Stimulated activated CD8-positive, alpha-beta memory T cell treated with anti-CD3 and anti-CD28 coated beads, Interleukin-15, amount 100 ng/mL, for 24 hours (primary cell): ENCODE data around the gene RGS17.
"Not testable (repeated sequence)": the region's sequence is repeated elsewhere in the genome, so short reads cannot be mapped to it uniquely, and the experiment has no call there.

Experiments used
- DNase-seq: peaks from one replicate; pipeline ENCODE4 v3.0.0-alpha.2; 2020; ENCODE audit warnings: low read depth

Gene RGS17

GRCh38 chr6:153125032-153125431 is 6.0 kb downstream of the RGS17 start:
- DNase-seq = no peak

- DNase-seq = no peak
These were observed 7.3 kb downstream of the RGS17 start for GRCh38 chr6:153123801-153124200.

DNA sequence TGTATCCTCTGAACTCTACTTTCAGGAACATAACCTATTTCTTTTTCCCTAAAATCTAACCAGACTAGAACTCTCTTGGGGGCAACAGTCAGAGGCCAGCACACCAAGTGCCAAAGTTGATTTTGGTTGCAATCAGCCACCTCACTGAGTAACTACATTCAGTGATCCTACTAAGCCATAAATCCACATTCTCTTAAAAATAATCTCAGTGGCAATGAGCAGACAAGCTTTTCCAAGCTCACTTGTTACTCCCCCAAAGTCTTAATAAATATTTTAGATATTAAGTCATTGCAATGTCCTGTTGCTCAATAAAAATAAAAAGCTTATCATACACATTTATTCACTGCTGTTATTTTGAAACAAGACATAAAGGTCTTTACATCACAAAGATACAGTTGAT is 9.8 kb downstream of the RGS17 start:
- no peak for DNase-seq

DNA sequence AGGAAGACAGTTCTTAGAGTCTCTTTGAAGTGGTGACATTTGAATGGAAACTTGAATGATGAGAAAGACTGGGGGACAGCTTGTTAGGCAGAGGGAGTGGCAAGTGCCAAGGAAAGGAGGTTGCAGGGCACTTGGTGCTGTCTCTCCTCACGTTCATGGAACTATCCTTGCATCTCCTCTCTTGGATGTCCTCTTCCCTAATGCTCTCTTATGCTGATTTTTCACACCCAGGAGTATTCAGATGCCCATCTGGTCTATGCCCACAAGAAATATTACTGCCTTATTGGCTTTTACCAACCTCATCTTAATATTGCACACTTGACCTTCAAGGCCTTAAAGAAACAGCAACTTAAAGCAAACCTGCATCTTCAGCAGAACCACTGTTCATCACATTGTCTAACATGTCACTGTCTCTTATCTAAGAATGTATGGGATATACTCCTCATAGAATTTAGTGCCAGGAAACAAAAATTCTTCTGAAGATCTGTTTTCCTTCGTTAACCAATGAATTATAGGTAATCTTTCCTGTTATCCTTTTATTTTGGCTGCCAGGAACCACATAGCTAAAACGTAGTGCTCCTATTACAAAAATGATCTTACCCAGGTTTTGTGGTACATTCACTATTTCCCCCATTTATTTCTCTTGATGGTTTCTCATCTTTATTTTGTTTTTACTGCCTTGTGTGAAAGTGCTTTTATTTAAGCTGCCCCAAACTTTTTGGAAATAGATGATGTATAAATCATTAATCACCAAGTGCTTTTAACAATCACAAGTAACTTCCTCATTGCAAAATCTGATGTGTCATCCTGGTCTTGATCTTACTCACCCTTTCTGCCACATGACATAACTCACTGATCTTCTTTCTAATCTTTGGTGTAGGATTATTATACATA is 12.8 kb downstream of the RGS17 start:
- no peak for DNase-seq

GRCh38 chr6:153111082-153111481 is 20.0 kb downstream of the RGS17 start:
- DNase-seq = not testable (repeated sequence)

DNA sequence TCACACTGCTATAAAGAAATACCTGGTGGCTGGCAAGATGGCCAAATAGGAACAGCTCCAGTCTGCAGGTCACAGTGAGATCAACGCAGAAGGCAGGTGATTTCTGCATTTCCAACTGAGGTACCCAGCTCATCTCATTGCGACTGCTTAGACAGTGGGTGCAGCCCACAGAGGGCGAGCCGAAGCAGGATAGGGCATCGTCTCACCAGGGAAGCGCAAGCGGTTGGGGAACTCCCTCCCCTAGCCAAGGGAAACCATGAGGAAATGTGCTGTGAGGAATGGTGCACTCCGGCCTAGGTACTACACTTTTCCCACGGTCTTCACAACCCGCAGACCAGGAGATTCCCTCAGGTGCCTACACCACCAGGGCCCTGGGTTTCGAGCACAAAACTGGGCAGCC is 20.5 kb downstream of the RGS17 start:
- not testable (repeated sequence) for DNase-seq

- DNase-seq = no peak
These were observed 22.8 kb downstream of the RGS17 start for GRCh38 chr6:153108315-153108714.

DNA sequence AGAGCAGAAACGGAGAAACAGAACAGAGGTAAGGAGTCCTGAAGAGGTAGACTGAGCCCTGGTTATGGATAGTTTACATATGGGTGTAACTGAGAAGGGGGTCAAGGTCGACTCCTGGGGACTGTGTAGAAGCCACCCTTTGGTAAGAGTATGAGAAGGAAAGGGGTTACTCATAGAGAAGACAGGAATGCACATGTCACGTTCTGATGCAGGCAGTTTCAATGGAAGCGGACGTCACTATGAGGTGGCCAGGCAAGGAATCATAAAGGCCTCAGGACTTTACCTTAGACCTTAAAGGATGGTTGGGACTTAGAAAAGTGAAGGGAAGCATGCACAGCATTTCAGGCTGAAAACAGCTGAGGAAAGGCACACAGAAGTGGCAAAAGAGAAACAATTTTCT is 25.1 kb downstream of the RGS17 start:
- DNase-seq = no peak

GRCh38 chr6:153104220-153104619 is 26.9 kb downstream of the RGS17 start:
- DNase-seq = no peak

GRCh38 chr6:153103319-153103655 is 27.8 kb downstream of the RGS17 start:
- DNase-seq = no peak

DNA sequence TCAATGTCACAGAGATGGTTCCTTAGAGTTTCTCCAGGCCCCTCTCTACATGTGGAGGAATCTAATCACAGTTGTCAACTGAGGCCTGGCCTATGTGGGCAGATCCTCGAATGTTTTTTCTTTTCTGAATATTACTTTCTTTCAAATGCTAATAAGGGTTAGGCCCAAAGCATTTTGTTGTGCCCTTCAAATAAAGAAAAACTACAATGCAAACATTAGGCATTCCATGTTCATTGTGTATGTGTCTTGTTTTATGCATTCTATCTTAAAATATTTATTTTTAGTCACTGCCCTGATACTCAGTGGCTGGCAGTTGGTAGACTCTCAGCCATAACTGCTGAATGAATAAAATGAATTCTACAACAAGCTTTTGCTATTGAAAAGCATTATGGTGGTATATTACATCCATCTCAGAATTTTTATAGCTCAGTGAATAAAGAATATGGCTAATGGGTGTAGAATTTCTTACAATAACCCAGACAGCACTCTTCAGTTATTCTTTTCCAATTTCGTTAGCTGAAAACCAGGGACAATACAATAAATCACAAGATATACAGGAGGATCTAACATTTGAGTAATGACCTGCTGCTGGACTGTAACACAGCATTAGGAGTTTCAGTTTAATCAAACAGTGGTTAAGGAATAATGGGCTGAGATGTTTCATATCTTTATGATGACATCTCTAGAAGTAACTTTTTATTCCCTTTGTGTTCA is 28.3 kb downstream of the RGS17 start:
- no peak for DNase-seq

DNA sequence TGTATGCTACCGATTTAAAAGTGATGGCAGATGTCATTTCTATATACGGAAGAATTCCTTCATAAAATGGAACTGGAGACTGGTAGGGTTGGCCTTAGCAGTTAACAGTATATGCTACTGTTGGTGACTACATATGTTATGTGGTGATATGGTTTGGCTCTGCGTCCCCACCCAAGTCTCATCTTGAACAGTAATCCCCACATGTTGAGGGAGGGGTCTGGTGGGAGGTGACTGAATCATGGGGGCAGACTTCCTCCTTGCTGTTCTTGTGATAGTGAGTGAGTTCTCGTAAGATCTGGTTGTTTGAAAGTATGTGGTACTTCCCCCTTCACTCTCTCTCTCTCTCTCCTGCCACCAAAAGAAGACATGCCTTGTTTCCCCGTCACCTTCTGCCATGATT is 29.6 kb downstream of the RGS17 start:
- no peak for DNase-seq

- DNase-seq = no peak
These were observed 31.4 kb downstream of the RGS17 start for GRCh38 chr6:153099636-153100035.

DNA sequence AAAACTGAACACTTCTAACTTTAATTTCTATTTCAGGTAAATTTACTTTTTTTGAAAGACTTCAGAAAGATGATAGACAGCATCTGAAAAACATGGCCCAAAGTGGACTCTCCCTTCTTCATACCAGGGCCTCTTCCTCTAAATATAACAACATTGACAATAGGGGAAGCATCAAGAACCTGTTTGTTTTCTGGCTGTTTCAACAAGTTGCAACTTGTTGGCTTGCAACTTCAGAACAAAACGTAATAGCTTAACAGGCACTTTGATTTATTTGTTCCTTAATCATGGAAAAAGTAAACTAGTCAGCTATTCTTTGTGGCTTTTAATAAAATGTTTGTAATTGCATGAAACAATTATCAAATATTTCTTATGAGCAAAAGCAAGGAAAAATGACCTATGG is 34.3 kb downstream of the RGS17 start:
- no peak for DNase-seq

GRCh38 chr6:153096031-153096430 is 35.1 kb downstream of the RGS17 start:
- no peak for DNase-seq

DNA sequence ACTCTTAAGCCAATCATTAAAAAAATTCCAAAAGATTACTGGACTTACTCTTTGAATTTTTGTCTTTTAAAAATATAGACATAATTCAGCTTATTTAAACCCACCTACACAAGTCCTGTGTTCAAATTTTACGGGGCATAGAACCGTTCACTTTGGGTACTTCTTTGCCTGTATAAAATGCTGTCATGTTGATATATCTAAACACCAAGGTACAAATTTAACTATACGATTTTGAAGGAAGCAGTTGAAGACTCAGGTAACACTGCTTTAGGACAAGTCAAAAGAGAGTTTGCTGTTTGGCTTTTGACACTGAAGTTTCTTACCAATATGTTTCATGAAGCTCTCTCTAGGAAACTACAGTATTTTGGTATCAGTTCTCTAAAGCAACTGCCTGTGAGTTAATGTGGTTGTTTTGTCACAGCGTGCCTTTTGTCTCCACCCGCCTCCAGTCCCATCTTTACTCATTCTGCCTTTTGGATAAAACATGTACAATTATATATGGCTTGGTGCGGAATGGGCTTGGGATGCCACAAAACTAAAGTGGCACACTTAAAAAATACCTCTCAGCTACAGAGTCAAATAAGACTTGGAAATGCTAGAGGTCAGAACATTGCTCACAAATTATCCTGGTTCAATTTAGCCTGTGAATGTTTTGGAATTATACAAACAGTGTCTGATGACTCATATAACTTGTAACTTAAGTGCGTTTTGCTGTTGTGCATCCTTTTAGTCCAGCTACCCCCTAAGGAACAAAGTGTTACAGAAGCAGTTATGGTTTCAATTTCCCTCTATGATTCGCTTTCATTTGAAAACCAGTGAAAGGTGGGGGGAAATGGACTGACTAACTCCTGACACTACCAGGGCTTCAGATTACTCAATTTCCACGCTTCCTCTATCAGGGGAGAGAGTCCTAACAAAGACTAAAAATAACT is 38.7 kb downstream of the RGS17 start:
- DNase-seq = no peak

DNA sequence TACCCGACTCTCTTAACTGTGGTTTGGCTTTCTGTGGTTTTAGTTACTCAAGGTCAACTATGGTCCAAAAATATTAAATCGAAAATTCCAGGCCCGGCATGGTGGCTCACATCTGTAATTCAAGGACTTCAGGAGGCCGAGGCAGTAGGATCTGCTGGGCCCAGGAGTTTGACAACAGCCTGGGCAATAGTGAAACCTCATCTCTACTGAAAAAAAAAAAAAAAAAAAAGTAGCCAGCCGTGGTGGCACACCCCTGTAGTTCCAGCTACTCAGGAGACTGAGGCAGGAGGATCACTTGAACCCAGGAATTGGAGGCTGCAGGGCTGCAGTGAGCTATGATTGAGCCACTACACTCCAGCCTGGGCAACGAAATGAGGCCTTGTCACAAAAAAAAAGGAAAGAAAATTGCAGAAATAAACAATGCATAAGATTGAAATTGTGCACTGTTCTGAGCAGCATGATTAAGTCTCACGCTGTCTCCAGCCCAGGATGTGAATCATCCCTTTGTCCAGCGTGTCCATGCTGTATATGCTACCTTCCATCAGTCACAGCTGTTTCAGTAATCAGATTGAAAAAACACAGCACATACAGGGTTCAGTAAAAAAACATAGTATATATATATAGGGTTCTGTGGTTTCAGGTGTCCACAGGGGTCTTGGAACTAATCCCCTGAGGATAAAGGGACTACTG is 40.7 kb downstream of the RGS17 start:
- no peak for DNase-seq

- DNase-seq = no peak
These were observed 42.3 kb downstream of the RGS17 start for GRCh38 chr6:153088796-153089195.

GRCh38 chr6:153087436-153087835 is 43.6 kb downstream of the RGS17 start:
- DNase-seq = no peak

GRCh38 chr6:153086225-153086990 is 44.7 kb downstream of the RGS17 start:
- DNase-seq = no peak

DNA sequence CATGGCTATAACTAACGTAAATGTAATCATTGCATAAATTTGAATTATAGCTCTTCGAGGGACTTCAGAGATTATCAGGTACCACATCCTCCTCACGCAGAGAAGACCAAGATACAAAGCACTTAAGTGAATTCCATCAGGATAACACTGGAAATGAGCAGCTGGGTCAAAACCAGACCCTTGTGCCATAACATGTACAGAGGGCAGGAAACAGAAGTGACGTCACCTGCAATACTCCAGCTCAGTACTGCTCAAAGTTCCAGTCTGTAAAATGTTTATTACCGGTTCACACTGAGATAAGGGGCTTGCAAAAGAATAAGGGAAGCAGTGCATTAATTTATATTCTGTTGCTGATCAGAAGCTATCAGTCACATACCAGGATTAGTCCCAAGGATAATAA is 45.8 kb downstream of the RGS17 start:
- DNase-seq = no peak
